GM11168 (cell line): ENCODE measurements around the gene THAP3.
"Not testable (repeated sequence)": the region's sequence is repeated elsewhere in the genome, so short reads cannot be mapped to it uniquely, and the experiment has no call there.

Experiments used
- in situ Hi-C: fragments of 300-500 bp; cut with MboI; formaldehyde crosslinking; loops from one replicate; pipeline ENCODE4 v1.12.0; 2022; ENCODE audit warnings: low sequenced_read_pairs; ENCODE audit not compliant: unreplicated experiment

Gene THAP3

GRCh38 chr1:6590046-6590445 lies 34.6 kb upstream of the THAP3 start:
- in situ Hi-C loops: no loop called here

- in situ Hi-C loops: no loop called here
These were observed 33.4 kb upstream of the THAP3 start for GRCh38 chr1:6591222-6591621.

GRCh38 chr1:6591644-6592043 lies 33.0 kb upstream of the THAP3 start:
- in situ Hi-C loops: no loop called here

- in situ Hi-C loops: no loop called here
These were observed 32.2 kb upstream of the THAP3 start for GRCh38 chr1:6592441-6592840.

GRCh38 chr1:6592865-6593593 lies 31.6 kb upstream of the THAP3 start:
- in situ Hi-C loops: no loop called here

- in situ Hi-C loops: no loop called here
These were observed 30.9 kb upstream of the THAP3 start for GRCh38 chr1:6593810-6594209.

- in situ Hi-C loops: no loop called here
These were observed 29.5 kb upstream of the THAP3 start for GRCh38 chr1:6594977-6595740.

GRCh38 chr1:6596351-6596750 lies 28.3 kb upstream of the THAP3 start:
- in situ Hi-C loops: no loop called here

- in situ Hi-C loops: no loop called here
These were observed 27.5 kb upstream of the THAP3 start for GRCh38 chr1:6596886-6597776.

GRCh38 chr1:6597777-6598131 lies 26.9 kb upstream of the THAP3 start:
- in situ Hi-C loops: no loop called here

GRCh38 chr1:6599141-6599975 lies 25.3 kb upstream of the THAP3 start:
- in situ Hi-C loops: no loop called here

GRCh38 chr1:6599991-6600390 lies 24.7 kb upstream of the THAP3 start:
- in situ Hi-C loops: not testable (repeated sequence)

GRCh38 chr1:6600410-6601048 lies 24.1 kb upstream of the THAP3 start:
- in situ Hi-C loops: no loop called here

- in situ Hi-C loops: no loop called here
These were observed 23.4 kb upstream of the THAP3 start for GRCh38 chr1:6601049-6601922.

- in situ Hi-C loops: no loop called here
These were observed 22.6 kb upstream of the THAP3 start for GRCh38 chr1:6601923-6602668.

- in situ Hi-C loops: no loop called here
These were observed 21.9 kb upstream of the THAP3 start, which contains the start of gene KLHL21 for GRCh38 chr1:6602669-6603237. TSS of gene KLHL21 (minus strand) at chr1:6602869. CDS start at chr1:6602817, 52 bp downstream.

- in situ Hi-C loops: no loop called here
These were observed 21.3 kb upstream of the THAP3 start for GRCh38 chr1:6603238-6603914.
